Activated CD4-positive, alpha-beta T cell treated with anti-CD3 and anti-CD28 coated beads for 36 hours (primary cell): ENCODE measurements around the gene OBP2A. TPM values are rescaled to one million over a fixed set of nuclear protein-coding genes. Genes with fewer than 3 reads are reported as not detected.
A peak's percentile ranks its signal among the peaks of the same experiment; 100 is the strongest.
"Not testable (repeated sequence)": the region's sequence is repeated elsewhere in the genome, so short reads cannot be mapped to it uniquely, and the experiment has no call there.

ENCODE experiments used
- ATAC-seq: fragments of 200-7000 bp; cut with Tn5 transposase; one replicate; pipeline ENCODE4 v1.10.0; 2021; ENCODE audit warnings: mild to moderate bottlenecking, moderate library complexity
- CTCF ChIA-PET: fragments of 350-600 bp; sonication (Branson Sonifier 250); formaldehyde crosslinking; loops from one replicate; lab custom pipeline; 2021; ENCODE audit warnings: antibody characterized with exemption; lab: Charles Lee
- POLR2A ChIA-PET: fragments of 350-600 bp; sonication (Branson Sonifier 250); formaldehyde crosslinking; loops from one replicate; lab custom pipeline; 2021; ENCODE audit warnings: antibody characterized with exemption, inconsistent platforms; lab: Charles Lee
- DNase-seq: peaks from one replicate; pipeline ENCODE4 v3.0.0-alpha.2; 2020
- H3K27ac Mint-ChIP-seq: one replicate; pipeline ENCODE4 v1.8.0; 2021; ENCODE audit warnings: mixed read lengths
- H3K27me3 Mint-ChIP-seq: one replicate; pipeline ENCODE4 v1.8.0; 2021; ENCODE audit warnings: mixed read lengths
- H3K36me3 Mint-ChIP-seq: one replicate; pipeline ENCODE4 v1.8.0; 2021; ENCODE audit warnings: low read depth, mixed read lengths
- H3K4me1 Mint-ChIP-seq: one replicate; pipeline ENCODE4 v1.8.0; 2021; ENCODE audit warnings: mixed read lengths
- H3K4me3 Mint-ChIP-seq: one replicate; pipeline ENCODE4 v1.8.0; 2021; ENCODE audit warnings: mild to moderate bottlenecking, moderate library complexity, mixed read lengths
- H3K9me3 Mint-ChIP-seq: one replicate; pipeline ENCODE4 v1.8.0; 2021; ENCODE audit warnings: low read depth, mixed read lengths
- intact Hi-C, 2 experiments: fragments of 100-400 bp; cut with DNase I in 1 of 2; cut with micrococcal nuclease in 1 of 2; formaldehyde crosslinking; loops; one replicate each; pipeline versions ENCODE4 v1.14.2 to v1.15.1; 2022 to 2024; cut with DNase I, micrococcal nuclease
- total RNA-seq, 2 experiments: library from RNA; stranded (reverse); gene quantifications; one replicate each; pipeline ENCODE4 v1.2.3, GENCODE V29; 2021

The OBP2A gene
- total RNA-seq, 2 experiments from 2014 or later: not detected

DNA sequence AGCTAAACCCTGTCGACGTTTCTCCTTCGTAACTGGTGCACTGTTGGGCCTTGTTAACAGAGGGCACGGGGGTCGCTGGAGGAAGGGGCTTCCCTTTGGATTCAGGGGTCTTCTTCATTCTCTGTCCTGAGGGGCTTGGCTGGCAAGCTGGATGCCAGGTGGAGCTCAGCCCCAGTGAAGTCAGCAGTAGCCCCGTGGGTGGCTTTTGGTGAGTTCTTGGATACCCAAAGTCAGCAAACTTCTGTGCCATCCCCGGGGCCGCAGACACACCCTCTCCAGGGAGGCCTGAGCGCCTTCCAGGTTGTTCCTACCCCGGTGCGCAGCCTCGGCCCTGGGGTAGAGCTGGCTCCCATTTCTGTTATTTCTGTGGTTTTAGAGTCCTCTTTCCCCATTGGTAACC, 12.3 kb upstream of the OBP2A start:
- Mint-ChIP-seq H3K4me1 (no peaks in the 10 kb centered on the region), H3K27me3 (peaks cover 20% of the 10 kb centered on the region)

DNA sequence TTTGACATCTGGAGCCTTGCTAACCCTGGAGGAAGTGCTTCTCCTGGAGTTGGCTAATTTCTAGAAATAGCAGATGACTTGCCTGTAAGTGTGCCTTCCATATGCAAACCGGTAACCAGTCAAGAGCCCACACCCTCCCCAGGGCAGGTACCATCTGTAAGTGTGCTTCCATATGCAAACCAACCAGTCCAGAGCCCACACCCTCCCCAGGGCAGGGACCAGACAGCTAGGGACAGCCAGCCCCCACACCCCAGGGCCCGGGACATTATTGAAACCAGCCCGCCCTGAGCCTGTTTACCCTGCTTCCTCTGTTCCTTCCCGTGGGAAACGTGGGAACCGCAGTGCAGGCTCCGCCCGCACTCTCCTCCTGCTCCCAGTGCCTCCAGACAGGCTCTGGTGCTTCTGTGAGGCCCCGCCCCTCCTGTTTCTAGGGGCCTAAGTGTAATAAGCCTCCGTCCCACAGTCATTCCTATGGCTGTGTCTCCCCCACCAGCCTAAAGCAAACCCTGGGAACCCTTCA, 11.7 kb upstream of the OBP2A start:
- CTCF ChIA-PET, intact Hi-C loops, H3K4me1 Mint-ChIP-seq, H3K4me3 Mint-ChIP-seq, H3K36me3 Mint-ChIP-seq, H3K27ac Mint-ChIP-seq, POLR2A ChIA-PET, H3K9me3 Mint-ChIP-seq, DNase-seq, ATAC-seq: not testable (repeated sequence)
- peaks cover 23% of the 10 kb centered on the region for H3K27me3 Mint-ChIP-seq

More for the DNA sequence above, 12.3 kb upstream of the OBP2A start:
- Mint-ChIP-seq H3K27ac (no peak overlapping the region), H3K36me3 (no peaks in the 10 kb centered on the region), H3K4me3 (no peak overlapping the region), H3K9me3 (no peaks in the 10 kb centered on the region)
- DNase-seq (no peak), ATAC-seq (no peak)
- POLR2A ChIA-PET: no interaction called here
- CTCF ChIA-PET: no interaction called here
- intact Hi-C loops: no loop called here

DNA sequence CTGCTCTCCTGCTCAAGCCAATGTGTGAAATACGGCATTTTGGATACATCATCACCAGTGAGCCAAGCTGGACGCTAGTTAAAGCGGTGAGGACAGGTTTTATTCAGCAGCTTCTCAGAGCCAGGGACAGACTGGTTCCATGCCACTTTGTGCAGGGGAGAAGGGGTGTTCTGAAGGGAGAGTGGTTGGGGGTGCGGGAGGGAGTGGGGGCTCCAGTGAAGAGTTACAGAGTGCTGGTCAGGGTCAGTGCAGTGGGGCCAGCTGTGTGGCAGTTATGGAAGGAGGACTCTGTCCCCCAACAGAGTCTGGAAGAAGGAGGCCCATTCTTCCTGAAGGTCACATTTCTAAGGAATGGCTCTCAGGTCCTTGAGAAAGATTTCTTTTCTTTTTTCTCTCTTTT, 11.1 kb upstream of the OBP2A start:
- H3K4me3 Mint-ChIP-seq, H3K36me3 Mint-ChIP-seq, CTCF ChIA-PET, ATAC-seq, H3K4me1 Mint-ChIP-seq, intact Hi-C loops, DNase-seq, H3K9me3 Mint-ChIP-seq, POLR2A ChIA-PET, H3K27ac Mint-ChIP-seq: not testable (repeated sequence)
- H3K27me3 Mint-ChIP-seq: peaks cover 26% of the 10 kb centered on the region

DNA sequence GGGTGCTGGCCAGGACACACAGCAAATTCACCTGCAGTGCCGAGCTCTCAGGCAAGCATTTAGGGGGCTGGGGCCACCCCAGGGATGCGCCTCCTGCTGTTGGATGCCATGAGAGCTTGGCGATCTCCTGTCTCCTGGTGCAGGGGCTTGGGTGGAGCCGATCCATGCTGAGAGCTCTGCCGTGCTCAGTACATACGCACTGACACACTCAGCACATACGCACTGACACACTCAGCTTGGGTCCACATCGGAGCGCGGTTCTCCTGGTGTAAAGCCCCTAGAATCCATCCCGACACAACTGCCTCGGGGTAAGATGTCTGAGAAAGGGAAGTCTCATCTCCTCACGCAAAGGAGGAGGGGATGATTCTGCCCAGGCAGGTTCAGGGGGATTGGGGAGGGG, 10.3 kb upstream of the OBP2A start:
- H3K27me3 Mint-ChIP-seq: peaks cover 30% of the 10 kb centered on the region
- H3K36me3 Mint-ChIP-seq, H3K9me3 Mint-ChIP-seq, DNase-seq, ATAC-seq, CTCF ChIA-PET, POLR2A ChIA-PET, intact Hi-C loops, H3K4me3 Mint-ChIP-seq, H3K27ac Mint-ChIP-seq, H3K4me1 Mint-ChIP-seq: not testable (repeated sequence)

DNA sequence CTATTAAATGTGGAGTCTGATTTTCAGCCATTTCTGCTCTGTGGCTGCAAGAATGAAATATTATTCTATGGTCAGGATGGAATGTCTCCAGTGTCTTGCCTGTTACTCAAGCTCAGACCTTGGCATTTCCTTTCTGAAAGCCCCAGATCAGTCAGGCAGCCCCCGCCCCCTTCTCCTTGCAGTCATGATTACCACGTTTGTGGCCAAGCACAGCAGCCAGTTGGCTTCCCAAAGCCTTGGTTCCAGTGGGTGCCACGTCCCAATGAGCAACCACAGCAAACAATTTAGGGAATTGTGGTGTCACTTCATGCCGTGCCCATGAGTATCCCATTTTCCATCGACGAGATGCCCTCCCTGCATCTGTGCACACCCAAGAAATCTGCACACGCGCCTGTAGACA, 9.7 kb upstream of the OBP2A start:
- DNase-seq (peak; percentile 27), ATAC-seq (no peak)
- no peaks in the 10 kb centered on the region for H3K9me3 Mint-ChIP-seq
- intact Hi-C loops: no loop called here
- CTCF ChIA-PET: no interaction called here
- H3K27me3 Mint-ChIP-seq: peaks cover 30% of the 10 kb centered on the region
- H3K4me3 Mint-ChIP-seq: no peak overlapping the region
- H3K4me1 Mint-ChIP-seq: no peaks in the 10 kb centered on the region
- H3K27ac Mint-ChIP-seq: no peak overlapping the region
- POLR2A ChIA-PET: no interaction called here
- no peaks in the 10 kb centered on the region for H3K36me3 Mint-ChIP-seq

DNA sequence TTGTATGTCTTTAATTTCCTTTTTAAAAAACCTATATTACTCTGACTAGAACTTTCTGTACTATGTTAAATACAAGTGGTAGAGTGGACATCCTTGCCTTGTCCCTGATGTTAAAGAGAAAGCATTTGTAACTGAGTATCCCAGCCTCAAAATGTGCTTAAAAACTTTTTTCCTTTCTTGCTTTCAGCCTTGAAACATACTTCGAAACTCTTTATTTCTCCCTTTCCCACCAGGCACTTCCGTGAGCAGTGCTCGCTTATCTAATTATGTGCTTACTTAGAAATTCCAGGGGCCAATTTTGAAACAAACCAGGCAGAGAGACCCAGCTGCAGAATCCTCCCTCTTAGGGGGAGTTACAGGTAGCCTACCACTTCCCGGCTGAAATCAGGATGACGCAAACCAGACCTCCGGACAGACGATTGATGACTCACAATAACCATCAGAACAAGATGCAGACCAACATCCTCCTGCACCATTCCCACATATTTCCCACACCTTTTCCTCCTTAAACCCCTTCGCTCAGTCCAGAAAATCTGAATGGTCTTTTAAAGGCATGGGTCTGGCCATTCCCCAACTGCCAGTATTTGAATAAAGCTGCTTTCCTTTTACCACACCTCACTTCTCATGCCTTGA, 2.5 kb upstream of the OBP2A start:
- H3K4me1 Mint-ChIP-seq, H3K36me3 Mint-ChIP-seq, intact Hi-C loops, POLR2A ChIA-PET, H3K9me3 Mint-ChIP-seq, ATAC-seq, DNase-seq, CTCF ChIA-PET, H3K4me3 Mint-ChIP-seq, H3K27ac Mint-ChIP-seq: not testable (repeated sequence)
- peaks cover 15% of the 10 kb centered on the region for H3K27me3 Mint-ChIP-seq

DNA sequence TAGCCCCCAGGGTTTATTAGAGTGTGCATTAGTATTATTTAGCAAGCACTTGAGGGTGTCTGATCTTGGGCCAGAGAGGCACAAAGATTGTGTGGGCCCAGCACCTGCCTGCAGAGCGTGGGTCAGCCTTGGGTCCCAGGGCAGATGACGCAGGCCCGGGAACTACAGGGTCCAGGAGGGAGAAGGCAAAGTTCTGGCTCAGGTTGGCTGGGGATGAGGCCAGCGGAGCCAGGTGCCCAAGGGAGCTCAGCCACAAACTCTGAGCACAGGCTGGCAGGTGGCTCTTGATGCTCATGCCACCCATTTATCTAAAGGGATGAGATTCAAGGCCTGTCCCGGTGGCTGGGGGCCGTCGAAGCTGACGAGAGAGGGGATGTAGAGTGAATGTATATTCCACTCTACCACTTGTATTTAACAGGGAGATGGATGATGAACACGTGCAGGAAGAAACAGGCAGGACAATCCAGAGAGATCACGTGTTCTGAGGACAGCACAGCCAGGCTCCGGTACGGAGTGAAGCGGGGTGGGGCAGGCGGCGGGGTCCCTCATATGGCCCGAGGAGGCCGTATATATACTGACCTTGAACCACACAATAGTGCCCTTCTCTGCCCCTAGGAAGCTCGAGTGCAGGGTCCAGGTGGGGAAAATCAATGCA, 818 bp upstream of the OBP2A start:
- intact Hi-C loops: no loop called here
- DNase-seq (no peak), ATAC-seq (no peak)
- ChIA-PET CTCF (no interaction called here), POLR2A (no interaction called here)
- H3K4me3 Mint-ChIP-seq: no peak overlapping the region
- no peaks in the 10 kb centered on the region for H3K9me3 Mint-ChIP-seq
- no peaks in the 10 kb centered on the region for H3K4me1 Mint-ChIP-seq
- no peak overlapping the region for H3K27ac Mint-ChIP-seq
- peaks cover 5% of the 10 kb centered on the region for H3K27me3 Mint-ChIP-seq
- H3K36me3 Mint-ChIP-seq: no peaks in the 10 kb centered on the region

DNA sequence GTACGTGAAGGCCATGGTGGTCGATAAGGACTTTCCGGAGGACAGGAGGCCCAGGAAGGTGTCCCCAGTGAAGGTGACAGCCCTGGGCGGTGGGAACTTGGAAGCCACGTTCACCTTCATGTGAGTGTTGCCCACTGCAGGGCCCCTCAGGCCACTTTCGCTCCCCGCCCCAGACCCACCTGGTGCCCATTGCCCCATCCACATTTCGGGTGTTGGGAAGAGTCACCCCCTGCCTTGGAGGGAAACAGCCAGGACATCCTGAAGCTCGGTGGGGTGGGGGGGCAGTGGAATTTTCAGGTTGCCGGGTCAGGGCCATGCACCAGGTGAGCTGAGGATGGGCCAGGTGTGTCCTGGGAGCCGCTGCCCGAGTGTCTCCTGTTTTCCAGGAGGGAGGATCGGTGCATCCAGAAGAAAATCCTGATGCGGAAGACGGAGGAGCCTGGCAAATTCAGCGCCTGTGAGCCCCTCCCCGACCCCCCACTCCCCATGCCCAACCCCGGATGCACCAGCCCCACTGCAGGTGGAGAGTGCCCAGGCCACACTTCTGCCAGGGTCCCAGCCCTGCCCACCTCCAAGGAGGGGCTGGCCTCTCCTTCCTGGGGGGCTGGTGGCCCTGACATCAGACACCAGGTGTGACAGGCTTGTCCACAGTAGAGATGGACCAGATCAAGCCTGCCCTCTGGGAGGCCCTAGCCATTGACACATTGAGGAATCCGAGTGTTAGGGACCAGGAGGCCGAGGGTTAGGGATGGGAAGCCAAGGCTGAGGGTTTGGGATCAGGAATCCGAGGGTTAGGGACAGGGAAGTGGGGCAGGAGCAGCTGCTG, 1.1 kb downstream of the OBP2A start:
- POLR2A ChIA-PET, H3K27ac Mint-ChIP-seq, H3K9me3 Mint-ChIP-seq, H3K36me3 Mint-ChIP-seq, CTCF ChIA-PET, H3K4me1 Mint-ChIP-seq, ATAC-seq, intact Hi-C loops, H3K27me3 Mint-ChIP-seq, H3K4me3 Mint-ChIP-seq, DNase-seq: not testable (repeated sequence)

DNA sequence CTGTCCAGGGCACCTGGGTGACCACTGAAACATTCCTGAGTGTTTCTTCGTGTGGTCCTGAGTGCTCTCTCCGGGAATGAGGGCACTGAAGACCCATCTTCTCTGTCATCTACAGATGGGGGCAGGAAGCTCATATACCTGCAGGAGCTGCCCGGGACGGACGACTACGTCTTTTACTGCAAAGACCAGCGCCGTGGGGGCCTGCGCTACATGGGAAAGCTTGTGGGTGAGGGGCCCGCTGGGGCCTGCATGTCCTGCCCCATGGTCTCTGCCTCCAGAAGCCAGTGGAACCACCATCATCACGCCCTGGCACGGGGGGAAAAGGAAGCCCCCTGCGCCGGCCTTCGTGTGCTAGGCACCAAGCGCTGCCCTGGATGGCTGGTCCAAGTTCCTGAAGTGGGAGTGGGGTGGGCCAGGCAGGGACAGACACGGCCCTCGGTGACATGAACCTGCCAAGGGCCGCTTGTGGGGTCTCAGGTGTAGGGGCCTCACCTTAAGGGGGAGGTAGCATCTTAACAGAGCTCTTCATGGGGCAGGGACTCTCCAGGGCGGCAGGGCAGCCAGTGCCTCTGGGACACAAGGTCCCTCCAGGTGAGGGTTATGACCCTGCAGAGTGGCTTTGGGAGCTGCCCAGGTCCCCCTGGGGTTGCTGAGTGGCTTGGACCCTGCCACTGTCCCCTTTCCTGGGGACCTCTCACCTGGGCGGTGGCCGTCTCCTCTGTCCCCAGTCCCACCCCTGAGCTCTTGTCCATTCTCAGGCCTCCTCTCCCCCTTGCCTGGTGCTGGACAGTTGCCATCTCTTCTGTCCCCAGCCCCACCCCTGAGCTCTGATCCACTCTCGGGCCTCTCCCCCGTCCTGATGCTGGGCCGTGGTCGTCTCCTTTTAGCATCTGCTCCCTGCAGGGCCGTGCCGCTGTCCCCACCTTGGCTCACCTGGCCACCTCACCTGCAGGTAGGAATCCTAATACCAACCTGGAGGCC, 2.1 kb downstream of the OBP2A start:
- no peak for ATAC-seq
- Mint-ChIP-seq H3K36me3 (no peaks in the 10 kb centered on the region), H3K27ac (no peak overlapping the region), H3K9me3 (no peaks in the 10 kb centered on the region), H3K27me3 (peaks cover 4% of the 10 kb centered on the region), H3K4me1 (no peaks in the 10 kb centered on the region), H3K4me3 (no peak overlapping the region)
- CTCF ChIA-PET: no interaction called here
- DNase-seq: no peak
- intact Hi-C loops: no loop called here
- POLR2A ChIA-PET: no interaction called here

DNA sequence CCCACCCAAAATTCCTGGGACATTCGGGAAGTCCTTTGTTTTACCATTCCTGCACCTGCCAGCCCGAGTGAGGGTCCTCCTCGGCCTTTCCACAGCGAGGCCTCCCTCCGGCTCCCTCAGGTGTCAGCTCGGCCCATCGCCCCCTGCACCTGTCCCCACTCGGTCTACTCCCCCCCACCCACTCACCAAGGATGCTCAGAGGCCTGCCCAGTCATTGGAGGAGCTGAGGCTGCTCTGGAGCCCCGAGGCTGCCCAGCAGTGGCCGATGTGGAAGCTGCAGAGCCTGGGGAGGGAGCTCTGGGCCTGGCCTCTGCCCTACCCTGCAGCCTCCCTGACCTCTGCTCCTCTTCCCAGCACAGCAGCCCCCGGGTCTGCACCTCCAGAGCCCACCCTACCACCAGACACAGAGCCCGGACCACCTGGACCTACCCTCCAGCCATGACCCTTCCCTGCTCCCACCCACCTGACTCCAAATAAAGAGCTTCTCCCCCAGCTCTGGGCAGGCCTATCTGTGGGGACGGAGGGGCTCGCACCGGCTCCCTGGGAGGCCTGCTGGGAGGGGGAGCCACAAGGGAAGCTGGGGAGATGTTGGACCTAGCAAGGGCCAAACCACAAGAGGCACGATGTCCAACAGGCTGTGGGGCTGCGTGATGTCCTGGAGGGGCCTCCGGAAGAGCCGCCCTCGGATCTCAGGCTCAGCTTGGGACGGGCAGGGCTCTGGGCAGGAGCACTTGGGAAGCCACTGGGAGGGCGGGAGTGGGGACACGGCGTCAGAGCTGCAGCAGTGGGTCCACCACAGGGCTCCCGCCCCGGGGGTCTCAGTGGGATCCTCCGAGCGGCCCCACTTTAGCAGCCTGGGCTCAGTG, 3.8 kb downstream of the OBP2A start:
- DNase-seq, H3K27me3 Mint-ChIP-seq, ATAC-seq, CTCF ChIA-PET, H3K9me3 Mint-ChIP-seq, H3K4me3 Mint-ChIP-seq, POLR2A ChIA-PET, H3K27ac Mint-ChIP-seq, H3K36me3 Mint-ChIP-seq, H3K4me1 Mint-ChIP-seq, intact Hi-C loops: not testable (repeated sequence)
